ENCODE measurements around the gene MCOLN1.

The MCOLN1 gene

DNA sequence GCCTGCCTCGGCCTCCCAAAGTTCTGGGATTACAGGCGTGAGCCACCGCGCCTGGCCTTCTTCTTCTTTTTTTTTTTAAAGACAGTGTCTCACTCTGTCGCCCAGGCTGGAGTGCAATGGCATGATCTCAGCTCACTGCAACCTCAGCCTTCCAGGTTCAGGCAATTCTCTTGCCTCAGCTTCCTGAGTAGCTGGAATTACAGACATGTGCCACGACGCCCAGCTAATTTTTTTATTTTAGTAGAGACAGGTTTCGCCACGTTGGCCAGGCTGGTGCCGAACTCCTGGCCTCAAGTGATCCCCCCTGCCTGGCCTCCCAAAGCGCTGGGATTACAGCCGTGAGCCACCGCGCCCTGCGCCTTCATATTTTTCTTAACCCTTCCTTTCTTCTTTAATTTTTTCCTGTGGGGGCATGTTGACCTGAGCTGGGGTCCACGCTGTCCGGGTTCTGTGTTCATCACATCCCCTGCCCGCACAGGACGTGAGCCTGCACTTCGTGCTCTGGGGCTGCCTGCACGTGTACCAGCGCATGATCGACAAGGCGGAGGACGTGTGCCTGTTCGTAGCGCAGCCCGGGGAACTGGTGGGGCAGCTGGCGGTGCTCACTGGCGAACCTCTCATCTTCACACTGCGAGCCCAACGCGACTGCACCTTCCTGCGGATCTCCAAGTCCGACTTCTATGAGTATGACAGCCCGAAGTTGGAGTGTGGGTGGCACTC is 27.2 kb downstream of the MCOLN1 start (continued):
- TF ChIP-seq, protein P1, sequence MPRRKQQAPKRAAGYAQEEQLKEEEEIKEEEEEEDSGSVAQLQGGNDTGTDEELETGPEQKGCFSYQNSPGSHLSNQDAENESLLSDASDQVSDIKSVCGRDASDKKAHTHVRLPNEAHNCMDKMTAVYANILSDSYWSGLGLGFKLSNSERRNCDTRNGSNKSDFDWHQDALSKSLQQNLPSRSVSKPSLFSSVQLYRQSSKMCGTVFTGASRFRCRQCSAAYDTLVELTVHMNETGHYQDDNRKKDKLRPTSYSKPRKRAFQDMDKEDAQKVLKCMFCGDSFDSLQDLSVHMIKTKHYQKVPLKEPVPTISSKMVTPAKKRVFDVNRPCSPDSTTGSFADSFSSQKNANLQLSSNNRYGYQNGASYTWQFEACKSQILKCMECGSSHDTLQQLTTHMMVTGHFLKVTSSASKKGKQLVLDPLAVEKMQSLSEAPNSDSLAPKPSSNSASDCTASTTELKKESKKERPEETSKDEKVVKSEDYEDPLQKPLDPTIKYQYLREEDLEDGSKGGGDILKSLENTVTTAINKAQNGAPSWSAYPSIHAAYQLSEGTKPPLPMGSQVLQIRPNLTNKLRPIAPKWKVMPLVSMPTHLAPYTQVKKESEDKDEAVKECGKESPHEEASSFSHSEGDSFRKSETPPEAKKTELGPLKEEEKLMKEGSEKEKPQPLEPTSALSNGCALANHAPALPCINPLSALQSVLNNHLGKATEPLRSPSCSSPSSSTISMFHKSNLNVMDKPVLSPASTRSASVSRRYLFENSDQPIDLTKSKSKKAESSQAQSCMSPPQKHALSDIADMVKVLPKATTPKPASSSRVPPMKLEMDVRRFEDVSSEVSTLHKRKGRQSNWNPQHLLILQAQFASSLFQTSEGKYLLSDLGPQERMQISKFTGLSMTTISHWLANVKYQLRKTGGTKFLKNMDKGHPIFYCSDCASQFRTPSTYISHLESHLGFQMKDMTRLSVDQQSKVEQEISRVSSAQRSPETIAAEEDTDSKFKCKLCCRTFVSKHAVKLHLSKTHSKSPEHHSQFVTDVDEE (CRISPR knock-in tag; IDR thresholded peaks at IDR 0.05): no peak
- TF ChIP-seq TCF4 (CRISPR knock-in tag; IDR thresholded peaks at IDR 0.05; ENCODE audit: borderline replicate concordance) (no peak), SNAI2 (CRISPR knock-in tag; IDR thresholded peaks at IDR 0.05) (no peak), CSDC2 (CRISPR knock-in tag; IDR thresholded peaks at IDR 0.05) (no peak), ZC3H10 (CRISPR knock-in tag; IDR thresholded peaks at IDR 0.05) (no peak), TOX (CRISPR knock-in tag; IDR thresholded peaks at IDR 0.05; ENCODE audit: borderline replicate concordance) (no peak)

DNA sequence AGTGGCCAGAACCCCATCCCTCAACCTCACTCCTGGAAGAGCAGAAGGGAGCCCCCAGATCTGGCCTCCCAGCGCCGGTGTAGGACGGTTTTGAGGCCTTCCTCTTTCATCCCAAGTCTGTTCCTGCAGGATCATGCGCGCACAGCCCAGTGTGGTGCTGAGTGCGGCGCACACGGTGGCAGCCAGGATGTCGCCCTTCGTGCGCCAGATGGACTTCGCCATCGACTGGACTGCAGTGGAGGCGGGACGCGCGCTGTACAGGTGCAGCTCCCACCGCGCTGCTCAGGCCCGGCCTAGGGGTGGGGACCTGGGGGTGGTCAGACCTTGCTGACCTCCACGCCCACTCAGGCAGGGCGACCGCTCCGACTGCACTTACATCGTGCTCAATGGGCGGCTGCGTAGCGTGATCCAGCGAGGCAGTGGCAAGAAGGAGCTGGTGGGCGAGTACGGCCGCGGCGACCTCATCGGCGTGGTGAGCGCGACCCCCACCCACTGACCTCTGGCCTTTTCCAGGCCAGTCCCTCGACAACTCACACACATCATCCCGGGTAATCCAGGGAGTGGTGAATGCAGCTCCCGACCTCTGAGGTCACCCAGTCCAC is 27.8 kb downstream of the MCOLN1 start:
- TF ChIP-seq GLIS3 (CRISPR knock-in tag; IDR thresholded peaks at IDR 0.05) (no peak), BACH2 (CRISPR knock-in tag; IDR thresholded peaks at IDR 0.05; ENCODE audit: borderline replicate concordance) (no peak), ZNF8 (CRISPR knock-in tag; IDR thresholded peaks at IDR 0.05) (no peak), TCF4 (CRISPR knock-in tag; IDR thresholded peaks at IDR 0.05; ENCODE audit: borderline replicate concordance) (no peak), ZFP3 (CRISPR knock-in tag; IDR thresholded peaks at IDR 0.05) (no peak), ZFP30 (CRISPR knock-in tag; IDR thresholded peaks at IDR 0.05) (no peak), ZC3H10 (CRISPR knock-in tag; IDR thresholded peaks at IDR 0.05) (no peak), ZNF70 (CRISPR knock-in tag; IDR thresholded peaks at IDR 0.05) (no peak), ESRRG (CRISPR knock-in tag; IDR thresholded peaks at IDR 0.05) (no peak), PPARA (CRISPR knock-in tag; IDR thresholded peaks at IDR 0.05; ENCODE audit: borderline replicate concordance) (no peak), ZNF565 (CRISPR knock-in tag; conservative IDR thresholded peaks at IDR 0.05; ENCODE audit: low read depth) (no peak), CSDC2 (CRISPR knock-in tag; IDR thresholded peaks at IDR 0.05) (no peak), TOX (CRISPR knock-in tag; IDR thresholded peaks at IDR 0.05; ENCODE audit: borderline replicate concordance) (no peak), SNAI2 (CRISPR knock-in tag; IDR thresholded peaks at IDR 0.05) (no peak), ARNTL (CRISPR knock-in tag; IDR thresholded peaks at IDR 0.05; ENCODE audit: borderline replicate concordance, low read depth) (no peak)
- TF ChIP-seq, protein P2, sequence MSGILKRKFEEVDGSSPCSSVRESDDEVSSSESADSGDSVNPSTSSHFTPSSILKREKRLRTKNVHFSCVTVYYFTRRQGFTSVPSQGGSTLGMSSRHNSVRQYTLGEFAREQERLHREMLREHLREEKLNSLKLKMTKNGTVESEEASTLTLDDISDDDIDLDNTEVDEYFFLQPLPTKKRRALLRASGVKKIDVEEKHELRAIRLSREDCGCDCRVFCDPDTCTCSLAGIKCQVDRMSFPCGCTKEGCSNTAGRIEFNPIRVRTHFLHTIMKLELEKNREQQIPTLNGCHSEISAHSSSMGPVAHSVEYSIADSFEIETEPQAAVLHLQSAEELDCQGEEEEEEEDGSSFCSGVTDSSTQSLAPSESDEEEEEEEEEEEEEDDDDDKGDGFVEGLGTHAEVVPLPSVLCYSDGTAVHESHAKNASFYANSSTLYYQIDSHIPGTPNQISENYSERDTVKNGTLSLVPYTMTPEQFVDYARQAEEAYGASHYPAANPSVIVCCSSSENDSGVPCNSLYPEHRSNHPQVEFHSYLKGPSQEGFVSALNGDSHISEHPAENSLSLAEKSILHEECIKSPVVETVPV (CRISPR knock-in tag; IDR thresholded peaks at IDR 0.05): no peak
- TF ChIP-seq, protein P3, sequence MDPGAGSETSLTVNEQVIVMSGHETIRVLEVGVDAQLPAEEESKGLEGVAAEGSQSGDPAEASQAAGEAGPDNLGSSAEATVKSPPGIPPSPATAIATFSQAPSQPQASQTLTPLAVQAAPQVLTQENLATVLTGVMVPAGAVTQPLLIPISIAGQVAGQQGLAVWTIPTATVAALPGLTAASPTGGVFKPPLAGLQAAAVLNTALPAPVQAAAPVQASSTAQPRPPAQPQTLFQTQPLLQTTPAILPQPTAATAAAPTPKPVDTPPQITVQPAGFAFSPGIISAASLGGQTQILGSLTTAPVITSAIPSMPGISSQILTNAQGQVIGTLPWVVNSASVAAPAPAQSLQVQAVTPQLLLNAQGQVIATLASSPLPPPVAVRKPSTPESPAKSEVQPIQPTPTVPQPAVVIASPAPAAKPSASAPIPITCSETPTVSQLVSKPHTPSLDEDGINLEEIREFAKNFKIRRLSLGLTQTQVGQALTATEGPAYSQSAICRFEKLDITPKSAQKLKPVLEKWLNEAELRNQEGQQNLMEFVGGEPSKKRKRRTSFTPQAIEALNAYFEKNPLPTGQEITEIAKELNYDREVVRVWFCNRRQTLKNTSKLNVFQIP (CRISPR knock-in tag; IDR thresholded peaks at IDR 0.05; ENCODE audit: borderline replicate concordance, low read depth): no peak
- TF ChIP-seq, protein P4, sequence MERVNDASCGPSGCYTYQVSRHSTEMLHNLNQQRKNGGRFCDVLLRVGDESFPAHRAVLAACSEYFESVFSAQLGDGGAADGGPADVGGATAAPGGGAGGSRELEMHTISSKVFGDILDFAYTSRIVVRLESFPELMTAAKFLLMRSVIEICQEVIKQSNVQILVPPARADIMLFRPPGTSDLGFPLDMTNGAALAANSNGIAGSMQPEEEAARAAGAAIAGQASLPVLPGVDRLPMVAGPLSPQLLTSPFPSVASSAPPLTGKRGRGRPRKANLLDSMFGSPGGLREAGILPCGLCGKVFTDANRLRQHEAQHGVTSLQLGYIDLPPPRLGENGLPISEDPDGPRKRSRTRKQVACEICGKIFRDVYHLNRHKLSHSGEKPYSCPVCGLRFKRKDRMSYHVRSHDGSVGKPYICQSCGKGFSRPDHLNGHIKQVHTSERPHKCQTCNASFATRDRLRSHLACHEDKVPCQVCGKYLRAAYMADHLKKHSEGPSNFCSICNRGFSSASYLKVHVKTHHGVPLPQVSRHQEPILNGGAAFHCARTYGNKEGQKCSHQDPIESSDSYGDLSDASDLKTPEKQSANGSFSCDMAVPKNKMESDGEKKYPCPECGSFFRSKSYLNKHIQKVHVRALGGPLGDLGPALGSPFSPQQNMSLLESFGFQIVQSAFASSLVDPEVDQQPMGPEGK (CRISPR knock-in tag; IDR thresholded peaks at IDR 0.05; ENCODE audit: borderline replicate concordance): no peak
- TF ChIP-seq, protein P5, sequence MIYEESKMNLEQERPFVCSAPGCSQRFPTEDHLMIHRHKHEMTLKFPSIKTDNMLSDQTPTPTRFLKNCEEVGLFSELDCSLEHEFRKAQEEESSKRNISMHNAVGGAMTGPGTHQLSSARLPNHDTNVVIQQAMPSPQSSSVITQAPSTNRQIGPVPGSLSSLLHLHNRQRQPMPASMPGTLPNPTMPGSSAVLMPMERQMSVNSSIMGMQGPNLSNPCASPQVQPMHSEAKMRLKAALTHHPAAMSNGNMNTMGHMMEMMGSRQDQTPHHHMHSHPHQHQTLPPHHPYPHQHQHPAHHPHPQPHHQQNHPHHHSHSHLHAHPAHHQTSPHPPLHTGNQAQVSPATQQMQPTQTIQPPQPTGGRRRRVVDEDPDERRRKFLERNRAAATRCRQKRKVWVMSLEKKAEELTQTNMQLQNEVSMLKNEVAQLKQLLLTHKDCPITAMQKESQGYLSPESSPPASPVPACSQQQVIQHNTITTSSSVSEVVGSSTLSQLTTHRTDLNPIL (CRISPR knock-in tag; IDR thresholded peaks at IDR 0.05; ENCODE audit: low read depth): no peak
- no peak for ATAC-seq
